Endothelial cell of umbilical vein (primary cell): Measurements from ENCODE around the gene SCN4A. TPM values are rescaled to one million over a fixed set of nuclear protein-coding genes. Genes with fewer than 3 reads are reported as not detected.

Experiments
- BruUV-seq: library from RNA; stranded (reverse); fragments of 400-500 nt; replicated peaks from 2 replicates; lab custom pipeline; 2021; lab: Mats Ljungman, UMichigan
- CTCF ChIA-PET: fragments of 300-600, 350-600 bp; sonication (Branson Sonifier 250); formaldehyde crosslinking; loops from one replicate; lab custom pipeline; 2021; ENCODE audit warnings: antibody characterized with exemption, inconsistent platforms; lab: Charles Lee
- POLR2A ChIA-PET: fragments of 300-600, 350-600 bp; sonication (Branson Sonifier 250); formaldehyde crosslinking; loops from one replicate; lab custom pipeline; 2021; ENCODE audit warnings: antibody characterized with exemption, inconsistent platforms; lab: Charles Lee
- DNase-seq: peaks from one replicate; pipeline ENCODE4 v3.0.0-alpha.2; 2011; ENCODE audit warnings: low read depth, low spot score
- FAIRE-seq: peaks from 2 replicates; lab custom pipeline; 2011; peaks lifted over from hg19 to GRCh38; lab: Jason Lieb, UNC
- H2AFZ ChIP-seq: 2 replicates; pipeline ENCODE4 v1.6.0; 2012; ENCODE audit warnings: low read depth, low read length, control low read depth, inconsistent platforms
- H3K27ac ChIP-seq: 2 replicates; pipeline ENCODE4 v1.5.1; 2011; ENCODE audit warnings: low read depth, mild to moderate bottlenecking, control low read depth, low read length, moderate library complexity; ENCODE audit not compliant: insufficient read depth
- H3K27me3 ChIP-seq, 2 experiments: 2 replicates each; pipeline versions ENCODE4 v1.6.0 to v1.6.1; 2011; ENCODE audit warnings: low read length in 2 of 2, mixed read lengths in 1 of 2; ENCODE audit not compliant: control insufficient read depth in 2 of 2, insufficient read depth in 2 of 2
- H3K36me3 ChIP-seq, 2 experiments: 2 replicates in 1 of 2; 3 replicates in 1 of 2; pipeline ENCODE4 v1.5.1; 2011; ENCODE audit warnings: low read length in 2 of 2, mild to moderate bottlenecking in 1 of 2, moderate library complexity in 1 of 2; ENCODE audit not compliant: control insufficient read depth in 2 of 2, insufficient read depth in 2 of 2; ENCODE audit errors: extremely low read depth in 1 of 2
- H3K4me1 ChIP-seq: 3 replicates; pipeline ENCODE4 v1.5.1; 2011; ENCODE audit warnings: mild to moderate bottlenecking, low read length; ENCODE audit not compliant: control insufficient read depth, insufficient read depth; ENCODE audit errors: extremely low read depth
- H3K4me2 ChIP-seq: 2 replicates; pipeline ENCODE4 v1.6.1; 2011; ENCODE audit warnings: low read length, control low read depth, mixed read lengths; ENCODE audit not compliant: insufficient read depth
- H3K4me3 ChIP-seq, 3 experiments: fragments of 200-600 bp in 1 of 3; sonication (generic), shearing (Covaris generic) in 1 of 3; replicated peaks in 1 of 3; 2 replicates each; pipeline ENCODE4 v1.5.1; 2011 to 2016; ENCODE audit warnings: control low read depth in 3 of 3, low read length in 3 of 3, mild to moderate bottlenecking in 2 of 3, inconsistent platforms in 1 of 3, low read depth in 1 of 3, moderate library complexity in 1 of 3; ENCODE audit not compliant: insufficient read depth in 1 of 3
- H3K79me2 ChIP-seq: 2 replicates; pipeline ENCODE4 v1.6.0; 2012; ENCODE audit warnings: low read length, inconsistent platforms; ENCODE audit not compliant: control insufficient read depth, insufficient read depth
- H3K9ac ChIP-seq: replicated peaks from 2 replicates; pipeline ENCODE3; 2011; ENCODE audit warnings: low read length, control low read depth; ENCODE audit not compliant: insufficient read depth; ENCODE audit errors: extremely low read depth
- H3K9me1 ChIP-seq: replicated peaks from 3 replicates; pipeline ENCODE4 v1.6.0; 2011; ENCODE audit warnings: mild to moderate bottlenecking, low read length; ENCODE audit not compliant: control insufficient read depth, insufficient read depth; ENCODE audit errors: extremely low read depth
- H3K9me3 ChIP-seq: replicated peaks from 2 replicates; pipeline ENCODE4 v1.5.1; 2012; ENCODE audit warnings: low read length, inconsistent platforms; ENCODE audit not compliant: control insufficient read depth, insufficient read depth
- H4K20me1 ChIP-seq: replicated peaks from 2 replicates; pipeline ENCODE3; 2011; ENCODE audit warnings: mild to moderate bottlenecking, low read length; ENCODE audit not compliant: control insufficient read depth, insufficient read depth; ENCODE audit errors: extremely low read depth
- CTCF ChIP-seq, 2 donors: IDR thresholded peaks; 1 replicate in 1 of 2; 2 replicates in 1 of 2; pipeline ENCODE4 v1.5.1; 2011; ENCODE audit warnings: low read length in 2 of 2, mild to moderate bottlenecking in 2 of 2, moderate library complexity in 2 of 2, control low read depth in 1 of 2, inconsistent platforms in 1 of 2, low read depth in 1 of 2; ENCODE audit not compliant: insufficient read depth in 1 of 2; ENCODE audit errors: extremely low read depth in 1 of 2
- EZH2 ChIP-seq: IDR thresholded peaks from 2 replicates; pipeline ENCODE4 v1.6.1; 2012; ENCODE audit warnings: borderline replicate concordance, low read depth, mild to moderate bottlenecking, moderate library complexity, low read length, inconsistent platforms; ENCODE audit not compliant: severe bottlenecking
- FOS ChIP-seq: IDR thresholded peaks from 2 replicates; pipeline ENCODE4 v1.6.1; 2011; ENCODE audit warnings: mild to moderate bottlenecking, low read length, moderate library complexity, borderline replicate concordance; ENCODE audit not compliant: insufficient read depth
- GATA2 ChIP-seq: IDR thresholded peaks from 2 replicates; pipeline ENCODE4 v1.7.0; 2011; ENCODE audit warnings: low read depth, mild to moderate bottlenecking, moderate library complexity, mixed read lengths, low read length; ENCODE audit not compliant: insufficient read length, insufficient read depth
- JUN ChIP-seq: IDR thresholded peaks from 2 replicates; pipeline ENCODE4 v1.6.1; 2011; ENCODE audit warnings: borderline replicate concordance, low read depth; ENCODE audit not compliant: insufficient read length, insufficient read depth
- MAX ChIP-seq: IDR thresholded peaks from 2 replicates; pipeline ENCODE4 v1.6.1; 2011; ENCODE audit not compliant: insufficient read depth, insufficient read length
- MYC ChIP-seq: IDR thresholded peaks from one replicate; pipeline ENCODE4 v1.6.1; 2011; ENCODE audit warnings: mild to moderate bottlenecking, low read depth, low read length
- POLR2A ChIP-seq: IDR thresholded peaks from 2 replicates; pipeline ENCODE4 v1.6.1; 2012; ENCODE audit warnings: low read depth, mild to moderate bottlenecking, control low read depth, low read length
- POLR2AphosphoS5 ChIP-seq: IDR thresholded peaks from 2 replicates; pipeline ENCODE4 v1.6.1; 2012; ENCODE audit warnings: low read depth, mild to moderate bottlenecking, control low read depth, low read length, moderate library complexity; ENCODE audit not compliant: insufficient read depth
- dilution Hi-C: fragments of 300-500 bp; cut with MboI; formaldehyde crosslinking; loops from one replicate; pipeline ENCODE4 v1.15.0; 2019; ENCODE audit warnings: low sequenced_read_pairs; ENCODE audit not compliant: extremely low pct_ligation_motif_present
- intact Hi-C: fragments of 100-400 bp; cut with micrococcal nuclease; formaldehyde crosslinking; loops from one replicate; pipeline ENCODE4 v1.10.0; 2022
- polyA plus RNA-seq, 4 experiments: library from polyadenylated mRNA; depleted of rRNA in 3 of 4; stranded (reverse) in 3 of 4; unstranded in 1 of 4; fragments of >200 nt; gene quantifications; 2 replicates each; pipeline versions ENCODE4 v1.2.1 to v1.2.3, GENCODE V29; 2011 to 2012; ENCODE audit warnings: missing spikeins in 1 of 4
- total RNA-seq: library from RNA; stranded (reverse); gene quantifications from 2 replicates; pipeline ENCODE4 v1.2.3, GENCODE V29; 2021

The SCN4A gene
- total and polyA plus RNA-seq, 2 donors (not counting 3 experiments of a cell fraction or from before 2014, with no cell fraction given) = 0.01 to 0.40 TPM

- intact Hi-C loops = no loop called here
- Histone ChIP-seq H3K79me2 (no peaks in the 10 kb centered on the region), H3K9me3 (no peaks in the 10 kb centered on the region), H4K20me1 (no peaks in the 10 kb centered on the region), H3K4me3 (no peak overlapping the region), H2AFZ (no peak overlapping the region), H3K27ac (no peak overlapping the region), H3K9ac (no peak overlapping the region), H3K4me1 (no peaks in the 10 kb centered on the region), H3K36me3 (no peaks in the 10 kb centered on the region), H3K4me2 (no peak overlapping the region), H3K27me3 (no peaks in the 10 kb centered on the region), H3K9me1 (no peaks in the 10 kb centered on the region)
- no peak for FAIRE-seq
- CTCF ChIA-PET = interaction anchor here (0.7 to 1.9 kb wide), 5 partner anchors 12 to 194 kb away, joined by 3 to 9 read pairs (median 4); partner anchors contain the start of gene GH1
- no peak for DNase-seq
- TF ChIP-seq MYC (no peak), EZH2 (no peak), POLR2AphosphoS5 (no peak), MAX (no peak), JUN (no peak), POLR2A (no peak), CTCF (IDR thresholded peaks at IDR 0.05; ENCODE audit: extremely low read depth in 1 of 2, insufficient read depth in 1 of 2, low read depth in 1 of 2, low read length in 2 of 2) (no peak), GATA2 (no peak), FOS (no peak)
- BruUV-seq = no TSS peak
- POLR2A ChIA-PET = no interaction called here
- dilution Hi-C loops = no loop called here
Measured at GRCh38 chr17:63939401-63939800, 33.3 kb downstream of the SCN4A start.
